Natural killer cell treated with Interleukin-12 subunit alpha and Interleukin-12 subunit beta and Interleukin-15 and Interleukin-18, amount 100 ng/mL, for 72 hours (primary cell): Measurements from ENCODE around the gene SEM1. TPM values are rescaled to one million over a fixed set of nuclear protein-coding genes. Genes with fewer than 3 reads are reported as not detected.
"Not testable (repeated sequence)": the region's sequence is repeated elsewhere in the genome, so short reads cannot be mapped to it uniquely, and the experiment has no call there.

Source experiments
- ATAC-seq, 2 donors: fragments of 150-1000 bp; cut with Tn5 transposase in 1 of 2; sonication (Bioruptor Pico), chemical (Tn5 transposase) in 1 of 2; 2 replicates each; pipeline ENCODE4 v1.10.0; 2021
- DNase-seq: peaks from one replicate; pipeline ENCODE4 v3.0.0; 2022; ENCODE audit warnings: low spot score
- H3K27ac Mint-ChIP-seq, 2 donors: 1 replicate in 1 of 2; 2 replicates in 1 of 2; pipeline ENCODE4 v1.8.0; 2022; ENCODE audit warnings: mixed read lengths in 2 of 2, mild to moderate bottlenecking in 1 of 2, moderate library complexity in 1 of 2
- H3K27me3 Mint-ChIP-seq, 2 donors: 1 replicate in 1 of 2; 2 replicates in 1 of 2; pipeline ENCODE4 v1.8.0; 2022; ENCODE audit warnings: mixed read lengths in 2 of 2
- H3K36me3 Mint-ChIP-seq: one replicate; pipeline ENCODE4 v1.8.0; 2022; ENCODE audit warnings: mixed read lengths
- H3K4me1 Mint-ChIP-seq, 2 donors: 1 replicate in 1 of 2; 2 replicates in 1 of 2; pipeline ENCODE4 v1.8.0; 2022; ENCODE audit warnings: low read depth in 2 of 2, mixed read lengths in 2 of 2, mild to moderate bottlenecking in 1 of 2
- H3K4me3 Mint-ChIP-seq: one replicate; pipeline ENCODE4 v1.8.0; 2022; ENCODE audit warnings: mixed read lengths
- H3K9me3 Mint-ChIP-seq: 2 replicates; pipeline ENCODE4 v1.8.0; 2022; ENCODE audit warnings: mixed read lengths
- total RNA-seq, 2 donors: library from RNA; stranded (reverse); gene quantifications; one replicate each; pipeline ENCODE4 v1.2.3, GENCODE V29; 2022

Gene SEM1
- total RNA-seq, 2 donors from 2014 or later: 35.5 to 83.5 TPM

DNA sequence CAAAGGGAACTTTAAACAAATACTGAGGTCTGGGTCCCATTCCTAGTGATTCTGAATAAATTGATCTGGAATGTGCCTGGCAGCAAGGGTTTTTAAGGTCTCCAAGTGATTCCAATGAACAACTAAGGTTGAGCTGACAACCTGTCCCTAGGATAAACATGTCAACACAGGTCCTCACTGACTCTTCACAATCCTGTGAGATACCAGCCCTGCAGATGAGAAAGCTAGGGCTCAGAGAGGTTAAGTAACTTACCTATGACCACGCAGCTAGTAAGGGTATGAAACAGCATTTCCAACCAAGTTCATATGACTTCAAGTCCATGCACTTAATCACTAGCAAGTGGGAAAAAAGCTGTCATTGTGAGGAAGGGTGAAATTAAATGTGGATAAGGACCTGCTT is 44.0 kb downstream of the SEM1 start:
- H3K36me3 Mint-ChIP-seq: peaks cover 6% of the 10 kb centered on the region
- H3K27me3 Mint-ChIP-seq: no peaks in the 10 kb centered on the region
- no peak overlapping the region for H3K4me3 Mint-ChIP-seq
- DNase-seq (no peak), ATAC-seq (no peak)
- H3K9me3 Mint-ChIP-seq: no peaks in the 10 kb centered on the region
- no peak overlapping the region for H3K27ac Mint-ChIP-seq
- H3K4me1 Mint-ChIP-seq: peaks cover 10% of the 10 kb centered on the region in 2 donors

DNA sequence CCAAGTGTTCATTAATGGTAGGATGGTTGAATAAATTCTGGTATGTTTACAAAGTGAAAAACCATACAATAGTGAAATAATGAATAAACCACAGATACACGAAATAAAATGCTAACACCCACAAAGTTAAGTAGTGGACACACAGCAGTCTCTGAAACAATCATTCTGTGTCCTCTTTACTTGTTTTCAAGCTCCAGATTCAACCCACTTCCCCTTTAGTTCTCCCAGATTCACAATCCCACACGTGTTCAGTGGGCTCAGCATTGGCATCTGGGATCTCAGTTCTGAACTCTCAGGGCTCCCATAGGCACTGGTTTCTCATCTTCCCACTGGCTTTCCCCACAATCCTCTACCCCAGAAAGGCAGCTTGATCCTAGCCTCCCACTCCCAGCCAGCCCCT is 44.9 kb downstream of the SEM1 start:
- no peak for DNase-seq
- H3K4me1 Mint-ChIP-seq: peaks cover 10% of the 10 kb centered on the region in 2 donors

DNA sequence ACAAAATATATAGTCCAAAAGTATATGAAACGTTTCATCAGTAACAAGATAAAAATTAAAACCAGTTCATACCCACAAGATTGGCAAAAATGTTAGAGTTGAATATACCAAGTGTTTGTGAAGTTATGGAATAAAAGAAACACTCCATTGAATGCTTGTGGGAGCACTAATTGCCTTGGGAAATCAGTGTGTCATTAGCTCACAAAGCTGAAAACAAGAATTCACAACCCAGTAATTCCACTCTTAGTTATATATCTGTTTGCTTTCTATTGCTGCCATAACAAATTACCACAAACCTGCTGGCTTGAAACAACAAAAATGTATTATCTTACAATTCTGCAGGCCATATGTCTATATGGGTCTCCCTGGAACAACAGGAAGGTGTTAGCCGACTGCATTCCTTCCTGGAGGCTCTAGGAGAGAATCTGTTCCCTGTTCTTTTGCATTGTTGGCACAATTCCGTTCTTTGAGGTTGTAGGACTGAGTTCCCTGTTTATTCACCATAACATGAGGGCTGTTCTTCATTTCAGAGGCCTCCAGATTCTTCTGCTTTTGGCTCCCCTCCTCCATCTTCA is 45.7 kb downstream of the SEM1 start:
- no peak for DNase-seq
- H3K27ac Mint-ChIP-seq: no peak overlapping the region
- H3K36me3 Mint-ChIP-seq: peaks cover 6% of the 10 kb centered on the region
- no peaks in the 10 kb centered on the region for H3K27me3 Mint-ChIP-seq
- H3K4me3 Mint-ChIP-seq: no peak overlapping the region
- peaks cover 10% of the 10 kb centered on the region in 2 donors for H3K4me1 Mint-ChIP-seq
- H3K9me3 Mint-ChIP-seq: no peaks in the 10 kb centered on the region
- no peak for ATAC-seq

More for the DNA sequence above, 44.9 kb downstream of the SEM1 start:
- no peak overlapping the region for H3K27ac Mint-ChIP-seq
- no peaks in the 10 kb centered on the region for H3K9me3 Mint-ChIP-seq
- H3K36me3 Mint-ChIP-seq: peaks cover 6% of the 10 kb centered on the region
- H3K4me3 Mint-ChIP-seq: no peak overlapping the region
- no peak for ATAC-seq
- H3K27me3 Mint-ChIP-seq: no peaks in the 10 kb centered on the region

DNA sequence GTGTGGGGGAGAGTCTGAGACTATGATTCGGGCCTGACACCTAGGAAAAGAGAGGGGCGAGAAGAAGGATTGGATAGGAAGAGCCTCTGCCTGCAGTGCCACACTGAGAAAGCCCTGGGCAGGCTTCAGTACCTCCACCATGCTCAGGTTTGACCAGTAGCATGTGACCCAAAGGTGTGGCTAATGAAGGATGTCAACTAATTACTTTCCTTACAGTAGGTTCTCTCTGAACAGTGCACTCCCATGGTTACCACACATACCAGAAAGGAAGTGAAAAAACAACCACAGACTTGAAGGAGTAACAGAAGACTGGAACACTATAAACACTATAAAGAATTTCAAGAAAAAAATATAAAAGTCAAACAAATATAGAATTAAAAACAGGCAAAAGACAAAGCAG is 46.2 kb downstream of the SEM1 start:
- Mint-ChIP-seq H3K27me3 (no peaks in the 10 kb centered on the region), H3K27ac (peak overlapping the region in 1 of 2 donors; percentile 22), H3K4me3 (no peak overlapping the region), H3K4me1 (peaks cover 10% of the 10 kb centered on the region in 2 donors), H3K36me3 (peaks cover 6% of the 10 kb centered on the region), H3K9me3 (no peaks in the 10 kb centered on the region)
- DNase-seq (no peak), ATAC-seq (no peak)

DNA sequence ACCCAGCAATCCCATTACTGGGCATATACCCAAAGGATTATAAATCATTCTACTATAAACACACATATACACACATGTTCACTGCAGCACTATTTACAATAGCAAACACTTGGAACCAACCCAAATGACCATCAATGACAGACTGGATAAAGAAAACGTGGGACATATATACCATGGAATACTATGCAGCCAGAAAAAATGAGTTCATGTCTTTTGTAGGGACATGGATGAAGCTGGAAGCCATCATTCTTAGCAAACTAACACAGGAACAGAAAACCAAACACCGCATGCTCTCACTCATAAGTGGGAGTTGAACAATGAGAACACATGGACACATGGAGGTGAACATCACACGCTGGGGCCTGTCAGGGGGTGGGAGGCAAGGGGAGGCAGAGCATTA is 47.5 kb downstream of the SEM1 start:
- not testable (repeated sequence) for H3K9me3 Mint-ChIP-seq, H3K4me3 Mint-ChIP-seq, H3K27me3 Mint-ChIP-seq, H3K36me3 Mint-ChIP-seq, H3K27ac Mint-ChIP-seq, ATAC-seq, H3K4me1 Mint-ChIP-seq, DNase-seq

- Mint-ChIP-seq H3K27ac (no peak overlapping the region), H3K27me3 (peaks cover 0 to 3% of the 10 kb centered on the region in 2 donors), H3K9me3 (no peaks in the 10 kb centered on the region), H3K4me1 (peaks cover 2 to 3% of the 10 kb centered on the region in 2 donors), H3K36me3 (no peaks in the 10 kb centered on the region), H3K4me3 (no peak overlapping the region)
- ATAC-seq: no peak
- no peak for DNase-seq
Measured at GRCh38 chr7:96658022-96658412, 51.6 kb downstream of the SEM1 start.

DNA sequence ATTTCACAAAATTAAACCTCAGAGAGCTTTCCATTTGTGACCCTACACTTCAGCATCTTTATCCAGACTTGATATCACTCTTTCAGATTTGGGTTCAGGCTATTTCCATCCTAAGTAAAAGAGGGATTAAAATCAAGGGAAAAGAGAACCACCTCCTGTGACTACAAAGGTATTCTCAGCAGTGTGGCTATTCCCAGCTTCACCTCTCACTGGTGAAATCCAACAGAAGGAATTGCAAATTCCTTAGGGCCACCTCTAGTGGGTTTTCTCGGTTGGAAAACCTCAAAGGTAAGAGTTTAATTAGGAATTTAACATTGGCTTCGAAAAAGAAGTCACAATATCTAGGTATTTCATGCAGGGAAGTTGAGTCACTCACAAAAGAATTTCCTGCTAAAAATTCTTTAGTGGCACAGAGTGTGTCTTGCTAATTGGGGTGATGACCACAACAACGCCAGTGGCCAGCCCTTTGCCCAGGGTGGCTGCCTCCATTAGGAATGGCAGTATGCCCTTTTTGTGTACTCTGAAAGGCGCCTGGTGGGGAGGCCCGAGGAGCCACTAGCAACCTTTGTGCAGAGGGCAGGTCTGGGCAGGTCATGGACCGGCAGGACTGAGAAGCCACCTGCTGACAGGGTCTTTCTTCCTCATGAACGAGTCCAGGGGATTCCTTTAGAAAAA is 52.2 kb downstream of the SEM1 start:
- Mint-ChIP-seq H3K4me1 (no peaks in the 10 kb centered on the region), H3K4me3 (no peak overlapping the region), H3K9me3 (no peaks in the 10 kb centered on the region), H3K27me3 (peaks cover 0 to 3% of the 10 kb centered on the region in 2 donors), H3K27ac (no peak overlapping the region), H3K36me3 (no peaks in the 10 kb centered on the region)
- DNase-seq (no peak), ATAC-seq (no peak)

GRCh38 chr7:96655956-96656355 is 53.7 kb downstream of the SEM1 start:
- ATAC-seq: no peak
- no peaks in the 10 kb centered on the region for H3K9me3 Mint-ChIP-seq
- no peak overlapping the region for H3K27ac Mint-ChIP-seq
- no peaks in the 10 kb centered on the region for H3K36me3 Mint-ChIP-seq
- H3K4me3 Mint-ChIP-seq: no peak overlapping the region
- H3K27me3 Mint-ChIP-seq: peaks cover 0 to 3% of the 10 kb centered on the region in 2 donors
- DNase-seq: no peak
- H3K4me1 Mint-ChIP-seq: no peaks in the 10 kb centered on the region

DNA sequence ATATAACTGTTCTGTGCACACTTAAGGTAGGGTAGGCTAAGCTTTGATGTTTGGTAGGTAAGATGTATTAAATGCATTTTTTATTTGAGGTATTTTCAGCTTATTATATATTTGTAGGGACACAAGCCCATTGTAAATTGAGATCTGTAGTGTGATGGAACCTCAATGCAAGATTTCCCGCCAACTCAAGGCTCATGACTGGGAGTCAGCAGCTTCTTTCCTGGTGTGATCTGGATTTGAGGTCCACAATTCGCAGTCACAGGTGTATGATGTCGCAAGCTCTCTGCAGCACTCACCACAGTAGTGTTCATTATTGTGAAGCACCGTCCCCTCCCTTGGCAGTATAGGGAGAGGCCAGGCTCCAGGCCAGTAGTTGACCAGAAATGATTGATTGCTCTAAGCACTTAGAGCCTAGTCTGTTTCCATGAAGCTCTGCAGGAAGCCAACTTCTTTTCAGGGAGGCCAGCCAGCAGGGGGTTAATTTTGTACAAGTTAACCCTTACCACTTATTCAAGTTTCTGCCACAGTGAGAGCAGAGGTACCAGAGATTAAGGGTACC is 54.9 kb downstream of the SEM1 start:
- no peak for ATAC-seq
- no peak overlapping the region for H3K27ac Mint-ChIP-seq
- peaks cover 0 to 3% of the 10 kb centered on the region in 2 donors for H3K27me3 Mint-ChIP-seq
- no peaks in the 10 kb centered on the region for H3K9me3 Mint-ChIP-seq
- H3K36me3 Mint-ChIP-seq: no peaks in the 10 kb centered on the region
- H3K4me1 Mint-ChIP-seq: no peaks in the 10 kb centered on the region
- no peak overlapping the region for H3K4me3 Mint-ChIP-seq
- no peak for DNase-seq

- Mint-ChIP-seq H3K36me3 (no peaks in the 10 kb centered on the region), H3K4me3 (no peak overlapping the region), H3K9me3 (no peaks in the 10 kb centered on the region), H3K27ac (no peak overlapping the region), H3K4me1 (no peaks in the 10 kb centered on the region), H3K27me3 (peaks cover 0 to 7% of the 10 kb centered on the region in 2 donors)
- no peak for DNase-seq
- ATAC-seq: no peak
Measured at GRCh38 chr7:96649981-96650380, 59.7 kb downstream of the SEM1 start.

DNA sequence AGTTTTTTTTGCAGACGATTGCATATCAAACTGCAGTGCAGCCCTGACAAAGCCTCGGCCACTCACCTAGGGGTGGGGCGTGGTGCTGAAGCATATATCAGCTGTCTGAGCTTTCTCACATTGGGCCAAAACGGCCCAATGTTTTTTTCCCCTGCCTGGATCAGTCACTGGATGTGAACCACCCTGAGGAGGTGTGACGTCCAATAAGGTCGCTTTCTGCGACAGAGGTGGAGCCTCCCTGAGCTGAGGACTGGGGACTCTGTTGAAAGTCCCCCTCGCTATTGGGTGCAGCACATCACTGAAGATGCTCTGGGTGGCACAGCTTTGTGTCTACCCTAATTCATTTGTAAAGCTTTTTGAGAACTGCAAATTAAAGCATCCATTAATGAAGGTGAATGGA is 60.9 kb downstream of the SEM1 start:
- ATAC-seq: no peak
- Mint-ChIP-seq H3K36me3 (no peaks in the 10 kb centered on the region), H3K4me3 (no peak overlapping the region), H3K4me1 (no peaks in the 10 kb centered on the region), H3K27me3 (peaks cover 0 to 7% of the 10 kb centered on the region in 2 donors), H3K27ac (no peak overlapping the region), H3K9me3 (no peaks in the 10 kb centered on the region)
- no peak for DNase-seq

GRCh38 chr7:96647733-96648132 is 61.9 kb downstream of the SEM1 start:
- DNase-seq: no peak
- Mint-ChIP-seq H3K36me3 (no peaks in the 10 kb centered on the region), H3K27ac (no peak overlapping the region), H3K27me3 (peaks cover 0 to 6% of the 10 kb centered on the region in 2 donors), H3K4me1 (no peaks in the 10 kb centered on the region), H3K9me3 (no peaks in the 10 kb centered on the region), H3K4me3 (no peak overlapping the region)
- no peak for ATAC-seq

DNA sequence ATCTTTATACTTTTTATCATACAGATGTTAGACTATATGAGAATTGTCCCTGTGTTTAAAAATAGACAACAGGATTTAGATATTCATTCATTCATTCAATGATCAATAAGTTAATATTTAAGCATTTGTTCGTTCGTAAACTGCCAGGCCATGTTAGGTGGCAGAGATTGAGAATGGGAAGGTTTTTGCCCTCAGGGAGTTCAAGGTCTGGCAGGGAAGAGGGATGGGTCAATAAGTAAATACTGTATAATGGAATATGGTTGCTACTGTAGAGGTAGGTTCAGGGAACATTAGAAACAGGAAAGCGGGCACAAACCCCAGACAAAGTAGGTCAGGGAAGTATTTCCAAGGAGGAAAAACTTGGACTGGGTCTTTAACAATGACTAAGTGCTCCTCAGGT is 64.6 kb downstream of the SEM1 start:
- Mint-ChIP-seq H3K4me3 (no peak overlapping the region), H3K9me3 (no peaks in the 10 kb centered on the region), H3K4me1 (no peaks in the 10 kb centered on the region), H3K27me3 (peaks cover 0 to 9% of the 10 kb centered on the region in 2 donors), H3K27ac (no peak overlapping the region), H3K36me3 (no peaks in the 10 kb centered on the region)
- DNase-seq (no peak), ATAC-seq (no peak)

GRCh38 chr7:96643436-96643835 is 66.2 kb downstream of the SEM1 start:
- not testable (repeated sequence) for H3K27ac Mint-ChIP-seq, H3K27me3 Mint-ChIP-seq, H3K36me3 Mint-ChIP-seq, H3K4me3 Mint-ChIP-seq, DNase-seq, H3K9me3 Mint-ChIP-seq, ATAC-seq, H3K4me1 Mint-ChIP-seq
